RWPE2 (cell line): ENCODE results near the gene KITLG.
"Not testable (repeated sequence)": the region's sequence is repeated elsewhere in the genome, so short reads cannot be mapped to it uniquely, and the experiment has no call there.

Experiments used
- ATAC-seq: fragments of 200-7000 bp; cut with Tn5 transposase; 3 replicates; pipeline ENCODE4 v1.9.1; 2021; ENCODE audit warnings: low read depth
- DNase-seq: peaks from one replicate; pipeline ENCODE4 v3.0.0-alpha.2; 2020; ENCODE audit warnings: low spot score
- H3K27ac ChIP-seq: fragments of 450-650 bp; 2 replicates; pipeline ENCODE4 v1.5.1; 2017; ENCODE audit warnings: mild to moderate bottlenecking; ENCODE audit not compliant: poor library complexity, severe bottlenecking
- H3K27me3 ChIP-seq: fragments of 250-450 bp; sonication (Bioruptor Pico); 2 replicates; pipeline ENCODE4 v1.5.1; 2021; ENCODE audit warnings: mild to moderate bottlenecking, moderate library complexity; ENCODE audit not compliant: insufficient read depth, poor library complexity, severe bottlenecking
- H3K36me3 ChIP-seq: fragments of 250-450 bp; sonication (Bioruptor Pico); 2 replicates; pipeline ENCODE4 v1.5.1; 2020; ENCODE audit warnings: low read depth, mild to moderate bottlenecking, moderate library complexity
- H3K4me1 ChIP-seq: fragments of 250-450 bp; sonication (Bioruptor Pico); 2 replicates; pipeline ENCODE4 v1.5.1; 2021; ENCODE audit warnings: mild to moderate bottlenecking, moderate library complexity; ENCODE audit not compliant: insufficient read depth, poor library complexity, severe bottlenecking
- H3K4me3 ChIP-seq: fragments of 250-450 bp; sonication (Bioruptor Pico); 2 replicates; pipeline ENCODE4 v1.5.1; 2021; ENCODE audit warnings: mild to moderate bottlenecking, moderate library complexity; ENCODE audit not compliant: severe bottlenecking
- H3K9me3 ChIP-seq: fragments of 250-450 bp; sonication (Bioruptor Pico); 2 replicates; pipeline ENCODE4 v1.5.1; 2021; ENCODE audit warnings: mild to moderate bottlenecking, moderate library complexity; ENCODE audit not compliant: severe bottlenecking
- CTCF ChIP-seq: fragments of 450-650 bp; IDR thresholded peaks from one replicate; pipeline ENCODE4 v1.5.1; 2017; ENCODE audit warnings: mild to moderate bottlenecking, moderate library complexity; ENCODE audit not compliant: poor library complexity, severe bottlenecking

KITLG gene

GRCh38 chr12:88469154-88469553 lies 111.1 kb downstream of the KITLG start:
- Histone ChIP-seq H3K36me3 (no peaks in the 10 kb centered on the region), H3K4me3 (no peak overlapping the region), H3K4me1 (peaks cover 18% of the 10 kb centered on the region), H3K9me3 (no peaks in the 10 kb centered on the region), H3K27me3 (no peaks in the 10 kb centered on the region), H3K27ac (no peak overlapping the region)
- DNase-seq (no peak), ATAC-seq (no peak)
- TF ChIP-seq CTCF = no peak

DNA sequence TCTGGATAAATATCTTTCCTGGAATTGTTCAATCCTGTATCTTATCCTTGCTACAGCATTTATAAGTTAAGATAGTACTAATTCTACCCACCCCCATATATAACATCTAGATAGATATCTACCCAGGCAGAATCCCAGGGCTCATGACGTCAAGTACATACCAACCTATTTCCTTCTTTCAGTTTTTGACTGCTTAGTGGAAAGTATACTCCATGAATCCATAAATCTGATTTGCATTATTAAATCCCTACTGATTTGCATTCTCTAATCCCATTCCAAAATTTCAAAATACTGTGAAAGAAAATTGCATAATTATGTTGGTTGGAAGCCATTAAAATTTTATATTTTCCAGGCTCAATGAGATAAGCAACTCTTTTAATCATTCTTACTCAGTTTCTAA lies 111.7 kb downstream of the KITLG start:
- no peak for DNase-seq
- H3K36me3 ChIP-seq = no peaks in the 10 kb centered on the region
- H3K4me3 ChIP-seq = no peak overlapping the region
- H3K27me3 ChIP-seq = no peaks in the 10 kb centered on the region
- no peak overlapping the region for H3K27ac ChIP-seq
- ATAC-seq = no peak
- no peak for TF ChIP-seq CTCF
- no peaks in the 10 kb centered on the region for H3K9me3 ChIP-seq
- peaks cover 18% of the 10 kb centered on the region for H3K4me1 ChIP-seq

- not testable (repeated sequence) for ATAC-seq, H3K9me3 ChIP-seq, H3K27me3 ChIP-seq, H3K4me1 ChIP-seq, H3K27ac ChIP-seq, H3K36me3 ChIP-seq, H3K4me3 ChIP-seq, DNase-seq
These were observed 113.6 kb downstream of the KITLG start for GRCh38 chr12:88466708-88467107.

- ATAC-seq (no peak), DNase-seq (no peak)
- Histone ChIP-seq H3K36me3 (no peaks in the 10 kb centered on the region), H3K27me3 (no peaks in the 10 kb centered on the region), H3K27ac (no peak overlapping the region), H3K4me1 (no peaks in the 10 kb centered on the region), H3K9me3 (no peaks in the 10 kb centered on the region), H3K4me3 (no peak overlapping the region)
- TF ChIP-seq CTCF = no peak
These were observed 121.9 kb downstream of the KITLG start for GRCh38 chr12:88458327-88458726.

GRCh38 chr12:88453323-88453722 lies 126.9 kb downstream of the KITLG start:
- no peaks in the 10 kb centered on the region for H3K27me3 ChIP-seq
- no peak overlapping the region for H3K4me3 ChIP-seq
- no peaks in the 10 kb centered on the region for H3K9me3 ChIP-seq
- H3K36me3 ChIP-seq = no peaks in the 10 kb centered on the region
- DNase-seq (no peak), ATAC-seq (no peak)
- H3K27ac ChIP-seq = no peak overlapping the region
- no peaks in the 10 kb centered on the region for H3K4me1 ChIP-seq
- TF ChIP-seq CTCF = no peak
